Stimulated activated CD8-positive, alpha-beta memory T cell treated with anti-CD3 and anti-CD28 coated beads, Interleukin-7, amount 100 ng/mL, for 48 hours (primary cell): Measurements from ENCODE around the gene C10orf95.
A peak's percentile ranks its signal among the peaks of the same experiment; 100 is the strongest.

Experiments used
- DNase-seq, 2 donors: peaks; one replicate each; pipeline ENCODE4 v3.0.0-alpha.2; 2020; ENCODE audit warnings: low read depth in 1 of 2; ENCODE audit errors: extremely low read depth in 1 of 2

C10orf95 gene

DNA sequence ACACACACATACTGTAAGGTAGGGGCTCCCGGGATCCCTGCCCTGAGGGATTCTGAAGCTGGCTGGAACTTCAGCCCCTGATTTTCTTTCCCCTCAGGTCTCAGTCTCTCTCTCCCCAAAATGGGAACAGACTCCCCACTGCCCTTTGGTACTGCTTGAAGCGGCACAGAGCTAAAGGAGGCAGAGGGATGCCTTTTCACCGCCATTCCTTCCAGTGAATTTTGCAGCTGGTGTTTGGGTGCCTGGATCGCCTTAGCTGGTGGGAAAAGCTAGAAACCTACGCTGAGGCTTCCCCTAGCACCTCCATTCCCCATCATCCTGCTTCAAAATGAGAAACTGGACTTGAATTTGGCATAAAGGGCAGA lies 16.2 kb downstream of the C10orf95 start:
- no peak for DNase-seq

DNA sequence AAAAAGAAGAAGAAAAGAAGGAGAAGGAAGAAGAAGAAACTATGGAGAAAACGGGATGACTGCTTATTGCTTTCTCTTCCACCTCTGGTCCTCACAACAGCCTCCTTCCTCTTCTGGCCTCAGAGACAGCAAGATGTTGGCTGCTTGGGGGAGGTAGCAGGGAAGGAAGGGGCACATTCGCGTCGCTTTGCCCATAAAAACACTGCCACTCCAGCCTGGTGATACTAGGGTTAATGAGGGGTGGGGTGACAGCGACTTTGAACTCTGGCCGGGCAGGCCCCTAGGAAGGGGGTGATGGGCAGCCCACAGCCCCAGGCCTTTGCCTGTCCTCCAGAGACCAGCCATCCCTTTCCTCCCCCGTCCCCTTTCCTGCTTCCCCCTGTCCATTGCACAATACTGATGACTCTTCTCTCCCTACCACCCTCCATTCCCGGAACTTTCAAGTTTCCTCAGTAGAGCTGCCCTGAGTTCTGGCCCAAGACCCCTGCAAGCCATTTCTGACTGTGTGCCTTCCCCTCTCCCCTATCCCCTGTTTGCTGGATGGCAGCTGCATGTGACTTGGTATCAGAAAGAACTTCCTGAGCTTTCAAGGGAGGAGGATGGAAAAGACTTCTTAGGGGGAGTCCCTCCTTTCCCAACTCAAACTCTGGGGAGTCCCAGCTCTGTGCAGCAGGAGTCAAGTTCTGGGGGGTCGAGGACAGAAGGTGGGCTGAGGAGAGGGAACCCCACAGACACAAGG lies 16.8 kb downstream of the C10orf95 start:
- DNase-seq = no peak

DNA sequence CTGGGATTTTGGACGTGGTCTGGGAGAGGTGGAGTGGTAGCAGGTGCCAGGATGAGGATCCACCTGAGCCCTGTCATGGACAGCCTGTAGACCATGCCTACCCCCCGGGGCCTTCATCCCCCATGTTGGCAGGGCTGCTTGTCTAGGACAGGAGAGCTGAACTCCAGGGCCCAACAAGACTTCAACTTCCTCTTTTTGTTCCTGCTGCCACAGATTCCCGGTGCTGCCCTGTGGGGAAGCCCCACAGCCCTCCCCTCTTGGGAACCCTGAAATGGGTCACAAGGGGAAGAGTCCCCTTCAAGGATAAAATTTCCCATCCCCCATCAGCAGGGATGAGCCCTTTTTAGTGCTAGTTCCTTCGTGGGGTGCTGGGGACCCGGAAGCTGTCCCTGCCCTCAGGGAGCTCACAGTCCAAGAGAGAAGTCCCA lies 17.7 kb downstream of the C10orf95 start:
- DNase-seq = no peak

DNA sequence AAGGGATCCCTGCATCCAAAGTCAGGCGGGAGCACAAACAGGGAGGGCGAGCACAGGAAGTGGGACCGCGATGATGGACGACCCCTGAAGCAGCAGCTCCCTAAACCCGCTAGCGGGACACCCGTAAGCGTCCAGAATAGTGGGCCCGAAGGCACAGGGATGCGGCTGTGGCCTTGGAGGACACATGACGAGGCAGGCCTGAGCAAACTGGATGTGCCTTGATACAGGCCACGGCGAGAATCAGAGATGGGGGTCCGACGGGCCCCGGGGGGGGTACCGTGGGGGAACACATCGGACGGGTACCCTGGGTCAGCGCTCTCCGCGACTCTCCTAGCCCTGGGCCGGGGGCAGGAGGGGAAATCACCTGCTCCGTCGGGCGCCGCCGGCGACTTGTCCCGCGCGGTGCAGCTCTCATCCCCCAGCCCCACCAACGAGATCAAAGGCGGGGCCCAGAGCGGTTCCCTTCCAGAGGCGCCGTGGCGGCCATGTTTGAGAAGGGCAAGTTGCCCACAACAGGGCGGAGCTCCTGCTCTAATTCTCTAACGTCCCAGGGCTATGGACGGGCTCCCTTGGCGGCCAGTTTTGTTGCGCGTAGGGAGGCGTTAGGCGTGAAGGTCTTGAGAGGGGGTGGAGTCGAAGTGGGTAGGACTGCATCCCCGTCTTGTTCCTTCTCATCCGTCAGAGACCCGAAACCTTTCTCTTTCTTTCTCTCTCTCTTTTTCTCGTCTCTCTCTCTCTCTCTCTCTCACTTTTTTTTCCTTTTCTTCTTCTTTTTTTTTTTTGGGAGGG lies 19.0 kb downstream of the C10orf95 start, which contains the start of gene CUEDC2:
Gene CUEDC2, minus strand, starts transcription at position 413 of the 789 bp plus-strand sequence. CDS start 7,386 bp downstream, outside the sequence.
- DNase-seq = peak; percentile 90 to 93

DNA sequence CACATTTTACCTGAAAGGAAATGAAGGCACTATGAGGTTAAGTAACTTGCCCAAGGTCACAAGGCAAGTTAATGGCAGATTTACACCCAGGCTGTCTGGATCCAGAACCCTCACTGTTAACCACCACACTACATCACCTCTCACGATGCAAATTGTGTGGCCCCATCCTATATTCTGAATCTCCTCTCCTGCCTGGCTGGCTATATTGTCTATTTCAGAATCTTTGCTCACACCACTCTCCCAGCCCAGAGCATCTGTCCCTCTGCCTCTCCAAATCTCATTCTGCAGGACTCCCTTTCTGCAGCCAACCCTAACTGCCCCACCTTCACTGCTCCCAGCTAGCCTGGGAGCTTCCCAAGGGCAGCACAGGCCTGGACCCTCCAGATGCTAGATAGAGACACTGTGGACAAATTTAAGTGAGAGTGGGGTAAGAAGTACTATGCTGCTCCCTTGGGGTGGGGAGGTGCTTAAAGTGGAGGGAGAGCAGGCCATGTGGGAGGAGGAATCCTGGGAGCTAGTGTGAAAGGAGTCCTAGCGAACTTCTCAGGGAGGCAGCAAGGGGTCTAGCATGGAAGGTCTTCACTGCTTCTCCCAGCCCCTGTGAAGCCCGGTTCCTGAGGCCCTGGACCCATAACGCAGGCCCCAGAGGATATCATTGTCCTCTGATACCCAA lies 19.8 kb downstream of the C10orf95 start:
- DNase-seq = no peak

DNA sequence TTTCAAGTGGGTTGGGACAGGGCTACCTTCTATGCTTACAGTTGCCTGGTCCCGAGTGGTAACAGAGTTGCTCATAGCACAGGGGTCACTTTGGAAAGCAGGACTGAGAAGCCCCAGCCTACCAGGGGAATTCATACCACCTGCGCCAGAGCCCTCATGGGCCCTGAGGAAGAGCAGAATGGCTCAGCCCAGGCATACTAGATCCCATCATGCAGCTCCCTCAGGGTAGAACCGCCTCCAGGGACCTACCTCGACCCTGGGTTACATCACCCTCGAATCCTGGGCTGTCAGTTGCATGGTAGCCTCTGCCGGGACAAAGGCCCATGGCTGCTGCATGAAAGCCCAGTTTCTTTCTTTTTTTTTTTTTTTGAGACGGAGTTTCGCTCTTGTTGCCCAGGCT lies 21.9 kb downstream of the C10orf95 start:
- no peak for DNase-seq

DNA sequence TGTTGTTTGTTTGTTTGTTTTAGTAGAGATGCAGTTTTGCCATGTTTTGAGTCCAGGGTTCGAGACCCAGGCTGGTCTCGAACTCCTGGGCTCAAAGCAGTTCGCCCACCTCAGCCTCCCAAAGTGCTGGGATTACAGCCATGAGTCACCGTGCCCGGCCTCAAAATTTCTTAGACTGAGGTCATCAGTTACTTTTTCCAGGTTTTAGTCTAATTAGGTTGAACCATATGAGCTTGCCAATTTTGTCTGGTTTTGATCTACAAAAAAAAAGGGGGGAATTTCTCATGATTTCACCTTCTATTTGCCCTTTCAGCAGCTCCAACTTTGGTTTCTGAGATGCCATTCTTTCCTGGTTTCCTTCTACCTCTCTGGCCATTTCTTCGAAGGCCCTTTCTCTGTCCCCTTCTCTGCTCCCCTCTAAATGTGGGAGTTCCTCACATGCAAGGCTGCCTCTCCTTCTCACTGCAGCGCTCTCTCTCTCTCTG lies 24.5 kb downstream of the C10orf95 start:
- no peak for DNase-seq

DNA sequence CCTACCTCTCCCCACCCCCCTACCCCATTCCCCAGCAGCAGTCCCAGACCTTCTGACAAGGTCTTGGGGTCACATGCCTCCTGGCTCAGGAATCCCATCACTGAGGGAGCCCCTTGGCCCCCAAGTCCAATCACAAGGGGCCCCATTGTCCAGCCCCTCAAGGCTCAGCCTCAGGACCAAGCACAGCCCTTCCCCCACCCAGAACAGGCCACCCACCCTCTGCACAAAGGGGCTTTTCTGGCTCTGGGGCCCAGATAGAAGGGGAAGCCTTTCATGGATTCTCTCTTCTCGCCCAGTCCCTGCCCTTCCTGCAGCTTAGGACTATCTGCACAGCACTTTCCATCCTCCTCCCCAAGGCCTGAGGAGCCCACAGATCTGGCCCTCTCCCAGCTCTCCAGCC lies 25.9 kb downstream of the C10orf95 start:
- DNase-seq = no peak

DNA sequence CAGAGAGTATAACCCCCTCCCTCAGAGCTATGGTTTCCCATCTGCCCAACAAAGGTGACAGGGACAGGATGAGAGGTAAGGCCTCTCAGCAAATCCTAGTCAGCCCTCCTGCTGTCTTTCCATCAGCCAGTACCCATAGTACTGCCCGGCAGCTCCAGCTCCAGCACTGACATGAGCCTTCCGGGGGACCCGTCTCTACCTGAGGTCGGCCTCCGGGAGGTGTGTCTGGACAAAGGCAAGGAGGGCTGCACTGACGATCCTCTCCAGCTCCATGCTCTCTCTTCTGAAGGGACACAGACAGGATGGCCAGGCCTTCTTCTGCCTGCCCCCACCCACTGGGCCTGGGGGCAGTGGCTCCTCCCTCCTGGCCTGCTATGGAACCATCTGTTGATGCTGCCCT lies 26.4 kb downstream of the C10orf95 start:
- no peak for DNase-seq

DNA sequence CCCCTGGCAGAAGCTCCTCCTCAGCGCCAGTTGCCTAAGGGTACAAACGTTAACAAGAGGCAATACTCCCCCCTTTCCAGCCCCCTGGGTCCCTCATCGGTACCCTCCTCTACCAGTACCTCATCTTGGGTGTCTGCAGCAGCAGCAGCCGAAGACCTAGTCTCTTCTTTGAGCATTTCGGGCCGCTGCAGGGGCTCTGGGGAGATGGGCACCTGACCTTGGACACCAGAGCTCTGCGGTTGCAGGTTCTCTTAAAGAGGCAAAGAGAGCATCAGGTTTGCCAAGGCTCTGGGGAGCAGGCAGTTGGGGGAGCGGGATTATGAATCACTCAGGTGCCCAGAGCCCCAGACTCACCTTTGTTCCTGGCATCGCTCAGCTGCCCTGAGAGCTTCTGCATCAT lies 27.2 kb downstream of the C10orf95 start:
- DNase-seq = no peak

DNA sequence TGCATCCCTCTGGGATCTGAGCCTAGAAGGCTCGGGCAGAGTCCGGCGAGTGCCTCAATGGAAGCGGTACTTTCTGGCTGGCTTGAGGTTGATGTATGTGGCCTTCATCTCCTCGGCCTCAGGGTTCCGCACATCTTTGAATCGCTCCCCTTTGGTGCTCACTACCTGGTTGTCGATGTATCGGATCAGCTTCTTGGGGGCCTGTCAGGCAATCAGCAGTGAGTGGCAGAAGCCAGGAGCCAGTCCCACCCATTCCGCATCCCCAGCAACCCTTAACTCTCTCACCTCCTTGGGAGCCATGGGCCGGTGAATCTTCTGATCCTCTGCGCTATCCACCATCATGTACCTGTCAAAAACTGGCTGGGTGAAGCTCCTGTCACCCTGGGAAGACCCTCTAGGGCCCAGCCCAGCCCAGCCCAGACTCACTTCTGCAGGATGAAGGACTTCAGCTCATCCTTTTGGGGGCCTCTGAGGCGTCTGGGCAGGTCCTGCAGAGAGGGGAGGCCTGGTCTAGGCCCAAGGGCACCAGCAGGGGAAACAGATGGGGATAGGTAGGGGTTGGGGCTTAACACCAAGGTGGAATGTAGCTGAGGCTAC lies 27.9 kb downstream of the C10orf95 start:
- DNase-seq = no peak

DNA sequence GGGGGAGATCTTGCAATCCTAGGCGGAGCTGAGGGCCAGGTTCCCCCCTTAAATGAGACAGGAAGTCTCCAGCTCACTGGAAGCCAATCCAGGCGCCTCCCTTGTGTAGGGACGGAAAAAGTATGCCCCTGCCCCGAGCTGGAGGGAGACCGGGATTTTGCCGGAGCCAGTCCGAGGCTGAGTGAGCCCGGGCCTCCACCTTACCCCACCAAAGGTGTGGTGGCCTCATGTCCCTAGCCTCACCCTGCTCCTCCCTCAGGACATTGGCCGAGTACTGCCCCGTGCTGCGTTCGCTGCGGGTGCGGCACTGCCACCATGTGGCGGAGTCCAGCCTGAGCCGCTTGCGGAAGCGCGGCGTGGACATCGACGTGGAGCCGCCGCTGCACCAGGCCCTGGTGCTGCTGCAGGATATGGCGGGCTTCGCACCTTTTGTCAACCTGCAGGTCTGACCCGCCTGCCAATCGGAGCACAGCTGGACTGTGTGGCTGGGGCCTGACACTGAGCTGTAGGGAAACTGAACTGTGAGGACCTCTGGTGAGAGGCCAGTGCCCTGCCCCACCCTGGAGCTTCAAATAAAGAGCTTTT lies 28.7 kb downstream of the C10orf95 start:
- DNase-seq = no peak

DNA sequence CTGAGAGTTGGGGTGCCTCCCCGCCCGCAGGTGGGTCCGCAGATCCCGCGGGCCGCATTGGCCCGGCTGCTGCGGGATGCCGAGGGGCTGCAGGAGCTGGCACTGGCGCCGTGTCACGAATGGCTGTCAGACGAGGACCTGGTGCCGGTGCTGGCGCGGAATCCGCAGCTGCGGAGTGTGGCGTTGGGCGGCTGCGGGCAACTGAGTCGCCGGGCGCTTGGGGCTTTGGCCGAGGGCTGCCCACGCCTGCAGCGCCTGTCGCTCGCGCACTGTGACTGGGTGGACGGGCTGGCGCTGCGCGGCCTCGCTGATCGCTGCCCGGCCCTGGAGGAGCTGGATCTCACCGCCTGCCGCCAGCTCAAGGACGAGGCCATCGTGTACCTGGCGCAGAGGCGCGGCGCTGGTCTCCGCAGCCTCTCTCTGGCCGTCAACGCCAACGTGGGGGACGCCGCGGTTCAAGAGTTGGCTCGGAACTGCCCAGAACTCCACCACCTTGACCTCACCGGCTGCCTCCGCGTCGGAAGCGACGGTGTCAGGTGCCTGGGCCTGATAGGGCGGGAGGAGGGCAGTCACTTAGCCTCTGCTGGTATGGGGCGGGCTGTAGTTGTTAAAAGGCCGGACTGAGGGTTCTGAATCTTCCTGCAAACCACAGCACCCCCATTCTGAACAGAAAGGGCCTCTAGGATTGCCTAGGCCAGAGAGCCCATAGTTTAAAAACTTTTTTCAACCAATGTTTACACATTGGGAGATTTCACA lies 29.4 kb downstream of the C10orf95 start:
- no peak for DNase-seq

DNA sequence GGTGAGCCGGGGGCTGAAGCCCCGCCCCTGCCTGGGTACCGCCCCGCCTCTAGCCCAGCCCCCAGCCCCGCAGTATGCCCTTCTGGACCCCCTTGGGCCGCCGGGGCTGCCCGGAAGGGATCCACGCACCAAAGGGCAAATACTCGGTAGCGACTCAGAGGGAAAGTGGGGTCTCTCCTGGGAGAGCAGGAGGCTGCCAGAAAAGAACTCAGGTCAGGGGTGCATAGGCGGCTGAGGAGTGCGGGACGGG lies 29.9 kb downstream of the C10orf95 start:
- DNase-seq = no peak

DNA sequence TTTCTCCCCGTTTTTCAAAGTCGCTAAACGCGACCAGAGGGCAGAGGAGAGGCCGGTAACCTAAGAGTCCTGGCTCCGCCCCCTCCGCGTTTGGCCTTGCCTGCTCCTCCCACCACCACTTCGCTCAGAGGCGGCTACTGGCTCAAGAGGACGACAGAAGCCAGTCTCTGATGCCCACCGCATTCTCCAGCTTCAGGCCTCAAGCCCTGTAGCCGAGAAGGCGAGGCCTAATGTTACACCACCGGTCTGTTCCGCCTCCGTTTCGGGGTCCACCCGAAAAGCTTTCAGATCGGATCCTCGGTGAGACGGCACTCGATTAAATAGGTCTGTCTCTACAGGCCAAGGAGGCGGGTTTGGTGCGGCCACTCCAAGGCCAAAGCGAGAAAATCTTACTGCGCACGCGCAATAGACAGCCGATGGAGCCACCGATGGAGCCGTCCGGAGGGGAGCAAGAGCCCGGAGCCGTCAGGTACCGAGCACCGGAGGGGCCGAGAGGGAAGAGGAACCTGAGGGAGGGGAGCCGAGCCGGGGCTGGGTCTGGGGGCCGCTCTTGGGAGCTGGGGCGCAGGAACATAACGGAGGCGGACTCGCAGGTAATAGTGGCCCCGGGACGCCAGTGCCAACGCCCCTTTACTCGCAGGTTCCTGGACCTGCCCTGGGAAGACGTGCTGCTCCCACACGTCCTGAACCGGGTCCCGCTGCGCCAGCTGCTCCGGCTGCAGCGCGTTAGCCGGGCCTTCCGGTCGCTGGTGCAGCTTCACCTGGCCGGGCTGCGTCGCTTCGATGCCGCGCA lies 30.4 kb downstream of the C10orf95 start, which contains the start of gene FBXL15:
Gene FBXL15, plus strand, starts transcription at position 123 of the 793 bp plus-strand sequence. Its CDS starts 294 bp downstream, at position 417.
- peak; percentile 91 to 94 for DNase-seq

DNA sequence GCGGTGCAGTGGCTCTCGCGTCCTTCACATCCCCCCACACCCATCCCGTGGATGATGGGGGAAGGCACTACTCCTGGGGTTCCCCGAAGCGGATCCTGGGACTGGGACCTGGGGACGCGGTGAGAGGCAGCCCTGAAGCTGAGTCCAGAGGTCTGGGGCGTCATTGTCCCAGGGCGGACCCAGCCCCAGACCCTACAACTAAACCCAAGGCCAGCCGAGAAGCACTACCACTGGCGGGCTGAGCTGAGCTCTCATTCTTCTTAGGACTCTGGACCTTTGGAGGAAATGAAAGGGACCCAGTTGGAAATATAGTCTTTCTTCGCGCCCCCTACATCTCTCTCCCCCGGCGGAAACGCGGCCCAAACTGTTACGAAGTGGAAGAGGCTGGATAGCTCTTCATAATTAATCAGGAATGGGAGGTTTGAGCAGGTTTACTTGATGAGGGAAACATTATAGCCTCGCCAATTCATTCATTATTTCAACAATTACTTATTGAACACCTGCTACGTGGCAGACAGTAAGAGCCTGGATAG lies 31.1 kb downstream of the C10orf95 start:
- DNase-seq = no peak

DNA sequence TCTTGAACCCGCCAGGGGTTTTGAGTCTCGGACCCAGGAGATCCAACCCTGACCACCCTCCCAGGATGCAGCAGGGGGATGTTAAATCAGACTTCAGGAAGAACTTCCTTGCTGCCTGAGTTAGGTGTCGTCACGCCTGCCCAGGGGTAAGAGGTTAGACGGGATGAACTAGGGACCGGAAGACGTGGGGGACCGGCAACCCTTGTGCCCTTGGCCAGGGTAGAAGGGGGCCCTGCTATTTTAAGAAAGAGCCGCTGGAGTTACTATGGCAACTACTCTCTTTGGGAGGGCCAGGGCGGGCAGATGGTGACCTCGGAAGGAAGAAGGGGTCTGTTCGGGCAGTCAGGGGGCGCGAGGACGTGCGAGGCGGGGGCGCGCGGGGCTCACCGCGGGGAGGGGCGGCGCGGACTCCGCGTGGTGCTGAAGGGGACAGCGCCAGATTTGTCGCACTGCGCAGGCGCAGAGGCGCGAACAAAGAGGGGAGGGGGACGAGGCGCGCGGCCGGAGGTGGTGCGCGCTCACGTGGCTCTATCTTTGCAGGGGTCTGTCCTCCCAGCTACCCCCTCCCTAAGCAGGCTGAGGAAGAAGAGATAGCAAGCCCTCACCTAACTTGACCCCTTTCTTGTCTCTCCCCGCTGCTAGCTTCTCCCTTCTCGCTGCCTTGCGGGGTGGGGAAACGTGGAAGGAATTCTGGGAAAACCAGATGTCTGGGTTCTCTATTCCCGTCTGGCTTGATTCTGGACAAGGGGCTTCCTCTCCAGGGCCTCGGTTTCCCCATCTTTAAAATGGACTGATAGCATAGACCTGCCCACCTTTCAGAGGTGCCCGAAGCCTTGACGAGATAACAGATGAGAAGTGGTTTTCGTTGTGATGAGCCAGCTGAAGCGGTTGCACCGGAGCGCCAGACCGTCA lies 31.8 kb downstream of the C10orf95 start:
- no peak for DNase-seq

DNA sequence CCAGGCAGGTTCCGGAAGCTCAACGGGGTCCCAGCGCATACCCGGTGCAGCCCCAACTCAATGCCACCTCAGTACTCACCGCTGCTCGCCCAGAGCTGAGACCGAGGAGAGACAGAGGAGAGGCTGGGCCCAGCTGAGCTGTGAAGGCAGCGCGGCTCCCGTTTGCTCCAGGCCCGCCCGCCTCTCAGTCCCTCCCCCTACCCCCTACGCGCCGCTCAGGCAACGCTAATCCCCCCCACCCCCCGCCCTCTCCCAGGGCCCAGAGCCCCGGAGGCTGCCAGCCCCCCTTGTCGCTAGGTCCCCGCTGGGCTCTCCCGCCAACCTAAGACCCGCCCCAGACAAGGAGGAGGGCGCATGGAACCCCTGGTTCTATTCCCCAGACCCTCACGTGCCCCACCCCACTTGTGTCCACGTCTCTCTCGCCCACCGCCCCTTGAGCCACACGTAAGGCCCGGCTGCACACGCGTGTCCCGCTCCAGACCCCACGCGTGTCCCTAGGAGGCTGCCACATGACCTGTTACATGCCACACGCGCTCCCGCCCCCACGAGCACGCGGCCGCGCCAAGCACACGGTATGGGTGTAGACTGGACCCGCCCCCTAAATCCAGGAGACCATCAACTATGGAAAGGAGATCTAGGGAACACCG lies 32.6 kb downstream of the C10orf95 start, which contains the start of gene PSD:
Gene PSD, minus strand, starts transcription at position 164 of the 647 bp plus-strand sequence. CDS start 1,747 bp downstream, outside the sequence.
- no peak for DNase-seq
